HG02870 (cell line): ENCODE results near the gene PLCL2.
"Not testable (repeated sequence)": the region's sequence is repeated elsewhere in the genome, so short reads cannot be mapped to it uniquely, and the experiment has no call there.

Experiments used
- ATAC-seq: cut with Tn5 transposase; IDR thresholded peaks from one replicate; pipeline ENCODE4 v1.9.1; 2021; ENCODE audit warnings: mild to moderate bottlenecking, moderate library complexity; ENCODE audit not compliant: unreplicated experiment

Gene PLCL2

DNA sequence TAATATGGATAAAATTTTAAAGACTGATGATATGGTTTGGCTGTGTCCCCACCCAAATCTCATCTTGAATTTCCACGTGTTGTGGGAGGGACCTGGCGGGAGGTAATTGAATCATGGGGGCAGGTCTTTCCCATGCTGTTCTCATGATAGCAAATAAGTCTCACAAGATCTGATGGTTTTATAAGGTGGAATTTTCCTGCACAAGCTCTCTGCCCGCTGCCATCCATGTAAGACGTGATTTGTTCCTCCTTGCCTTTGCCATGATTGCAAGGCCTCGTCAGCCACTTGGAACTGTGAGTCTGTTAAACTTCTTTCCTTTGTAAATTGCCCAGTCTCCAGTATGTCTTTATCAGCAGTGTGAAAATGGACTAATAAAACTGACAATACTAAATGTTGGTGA, 222.0 kb downstream of the PLCL2 start:
- not testable (repeated sequence) for ATAC-seq

- peak; percentile 72 for ATAC-seq
Measured at GRCh38 chr3:17110660-17111396, 226.1 kb downstream of the PLCL2 start.

- no peak for ATAC-seq
Measured at GRCh38 chr3:17111586-17111985, 226.8 kb downstream of the PLCL2 start.

DNA sequence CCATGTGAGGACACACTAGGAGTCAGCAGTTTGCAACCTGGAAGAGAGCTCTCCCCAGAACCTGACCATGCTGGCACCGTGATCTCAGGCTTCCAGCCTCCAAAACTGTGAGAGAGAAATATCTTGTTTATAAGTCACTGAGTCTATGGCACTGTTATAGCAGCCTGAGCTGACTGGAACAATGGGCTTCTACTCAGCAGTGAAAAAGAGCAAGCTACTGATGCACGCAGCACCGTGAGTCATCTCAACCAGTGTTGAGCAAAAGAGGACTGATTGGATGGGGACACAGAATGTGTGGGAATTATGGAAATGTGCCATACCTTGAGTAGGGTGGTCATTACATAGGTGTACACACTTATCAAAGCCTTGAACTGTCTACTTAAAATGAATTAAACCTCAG, 230.4 kb downstream of the PLCL2 start:
- ATAC-seq, result no peak

GRCh38 chr3:17116007-17116600, 231.3 kb downstream of the PLCL2 start:
- ATAC-seq, result no peak

GRCh38 chr3:17118771-17119170, 234.0 kb downstream of the PLCL2 start:
- no peak for ATAC-seq

GRCh38 chr3:17119201-17120072, 234.7 kb downstream of the PLCL2 start:
- ATAC-seq, result no peak

DNA sequence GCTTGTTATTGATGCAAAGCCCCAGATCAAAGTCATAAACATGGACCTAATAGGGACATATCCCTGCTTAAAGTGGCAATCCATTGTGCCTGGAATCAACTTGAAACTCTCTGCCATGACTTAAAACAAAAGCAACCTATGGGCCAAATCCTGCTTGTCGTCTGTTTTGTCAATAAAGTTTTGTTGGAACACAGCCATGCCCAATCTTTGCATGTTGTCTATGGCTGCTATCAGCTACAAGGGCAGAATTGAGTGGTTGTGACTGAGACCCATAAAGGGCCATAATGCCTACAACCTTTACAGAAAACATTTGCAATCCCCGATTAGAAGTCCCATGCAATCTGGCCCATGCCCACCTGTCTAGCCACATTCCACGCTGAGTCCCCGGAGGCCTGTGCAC, 235.4 kb downstream of the PLCL2 start:
- no peak for ATAC-seq

GRCh38 chr3:17121336-17121735, 236.6 kb downstream of the PLCL2 start:
- no peak for ATAC-seq

- no peak for ATAC-seq
Measured at GRCh38 chr3:17122758-17123157, 238.0 kb downstream of the PLCL2 start.

- ATAC-seq, result no peak
Measured at GRCh38 chr3:17125738-17126442, 241.1 kb downstream of the PLCL2 start.

DNA sequence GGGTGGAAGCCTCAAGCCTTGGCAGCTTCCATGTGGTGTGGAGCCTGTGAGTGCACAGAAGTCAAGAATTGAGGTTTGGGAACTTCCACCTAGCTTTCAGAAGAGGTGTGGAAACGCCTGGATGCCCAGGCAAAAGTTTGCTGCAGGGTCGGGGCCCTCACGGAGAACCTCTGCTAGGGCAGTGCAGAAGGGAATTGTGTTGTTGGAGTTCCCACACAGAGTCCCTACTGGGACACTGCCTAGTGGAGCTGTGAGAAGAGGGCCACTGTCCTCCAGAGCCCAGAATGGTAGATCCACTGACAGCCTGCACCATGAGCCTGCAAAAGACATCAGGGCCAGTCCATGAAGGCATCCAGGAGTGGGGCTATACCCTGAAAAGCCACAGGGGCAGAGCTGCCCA, 243.9 kb downstream of the PLCL2 start:
- not testable (repeated sequence) for ATAC-seq

DNA sequence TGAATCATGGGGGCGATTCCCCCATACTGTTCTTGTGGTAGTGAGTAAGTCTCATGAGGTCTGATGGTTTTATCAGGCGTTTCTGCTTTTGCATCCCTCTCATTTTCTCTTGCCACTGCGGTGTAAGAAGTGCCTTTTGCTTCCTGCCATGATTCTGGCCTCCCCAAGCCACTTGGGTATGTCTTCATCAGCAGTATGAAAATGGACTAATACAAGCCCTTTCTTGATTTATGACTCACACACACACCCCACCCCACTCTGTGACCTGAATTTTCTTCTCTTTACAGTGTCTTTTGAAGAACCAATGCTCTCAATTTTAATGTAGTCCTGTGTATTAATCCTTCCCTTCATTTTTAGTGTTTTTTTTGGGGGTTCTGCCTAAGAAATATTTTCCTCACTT, 244.8 kb downstream of the PLCL2 start:
- no peak for ATAC-seq

- no peak for ATAC-seq
Measured at GRCh38 chr3:17130956-17131355, 246.2 kb downstream of the PLCL2 start.

GRCh38 chr3:17132286-17133115, 247.7 kb downstream of the PLCL2 start:
- ATAC-seq, result no peak

DNA sequence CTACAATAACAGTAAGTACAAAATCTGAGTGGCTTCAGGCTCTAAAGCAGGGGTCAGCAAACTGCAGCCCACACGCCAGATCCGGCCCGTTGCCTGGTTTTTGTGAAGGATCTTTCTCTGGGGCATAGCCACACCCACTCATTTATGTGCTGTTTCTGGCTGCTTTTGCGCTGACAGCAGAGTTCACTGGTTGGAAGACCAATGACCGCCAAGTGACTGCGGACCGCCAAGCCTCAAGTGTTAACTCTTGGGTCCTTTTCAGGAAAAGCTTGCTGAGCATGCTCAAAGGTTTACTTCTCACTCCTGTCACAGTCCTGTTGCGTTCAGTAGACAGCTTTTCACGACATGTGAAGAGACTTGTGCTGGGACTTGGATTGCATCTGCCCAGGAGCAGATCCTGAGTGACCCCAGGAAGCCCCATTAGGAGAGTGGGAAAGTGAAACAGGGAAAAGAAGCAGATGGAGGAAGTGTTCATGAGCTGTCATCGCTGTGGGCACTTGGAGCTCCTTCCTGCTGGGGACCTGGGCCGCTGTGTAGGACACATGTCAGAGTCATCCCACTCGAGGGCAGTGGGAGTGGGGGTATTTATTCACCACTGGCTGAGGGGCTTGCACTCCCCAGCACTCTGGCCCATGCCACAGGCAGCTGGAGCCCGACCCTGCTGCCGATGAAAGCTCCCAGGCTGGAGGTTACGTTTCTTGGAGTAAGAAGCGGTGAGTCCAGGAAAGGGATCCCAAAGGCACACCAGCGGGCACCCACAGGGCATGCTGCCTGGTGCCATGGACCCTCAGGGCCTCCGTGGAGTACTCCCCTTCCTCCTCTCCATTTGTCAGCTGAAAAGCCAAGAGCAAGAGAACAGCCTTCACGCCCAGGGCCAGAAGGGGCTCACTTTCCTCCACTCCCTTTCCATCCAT, 249.1 kb downstream of the PLCL2 start:
- ATAC-seq, result no peak

DNA sequence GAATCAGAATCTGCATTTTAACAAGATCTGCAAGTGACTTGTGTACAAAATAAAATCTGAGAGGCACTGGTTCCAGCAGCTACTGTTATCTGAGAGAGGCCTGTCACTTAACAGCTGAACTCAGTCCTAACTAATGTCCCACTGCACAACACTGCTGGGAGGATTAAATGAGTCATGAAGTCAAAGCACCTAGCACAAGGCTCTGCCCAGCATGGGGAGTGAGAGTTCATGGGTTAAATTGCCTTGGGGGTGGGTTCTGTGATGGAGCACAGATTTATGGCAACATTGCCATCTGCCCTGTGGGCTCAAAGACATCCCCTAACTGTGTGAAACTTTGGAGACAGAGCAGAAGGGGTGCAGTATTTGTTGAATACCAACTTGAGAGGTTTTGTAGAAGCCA, 250.9 kb downstream of the PLCL2 start:
- no peak for ATAC-seq

GRCh38 chr3:17136136-17136721, 251.5 kb downstream of the PLCL2 start:
- ATAC-seq, result no peak

DNA sequence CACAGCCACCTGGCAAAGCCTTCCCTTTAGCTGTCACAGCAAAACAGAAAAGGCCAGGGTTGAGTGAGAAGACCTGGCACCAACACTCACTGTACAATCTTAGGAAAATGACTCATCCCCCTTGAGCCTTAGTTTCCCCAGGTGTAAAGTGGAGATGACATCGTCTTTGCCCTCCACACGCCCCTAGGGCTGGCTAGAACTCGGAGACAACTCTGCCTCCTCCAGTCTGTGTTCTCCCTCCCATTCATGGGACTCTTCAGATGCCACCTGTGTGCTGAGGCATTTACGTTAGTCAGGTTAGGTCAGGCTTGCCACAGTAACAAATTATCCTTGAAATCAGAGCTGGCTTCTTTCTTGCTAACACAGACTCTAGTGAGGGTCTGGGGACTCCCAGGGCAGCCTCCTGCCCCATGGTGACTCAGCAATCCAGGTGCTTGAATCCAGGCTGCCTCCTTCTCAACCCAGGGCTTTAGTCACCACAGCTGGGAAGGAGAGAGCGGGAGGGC, 252.6 kb downstream of the PLCL2 start:
- ATAC-seq, result no peak
